Upper lobe of left lung (tissue), 4 donors: ENCODE measurements around the gene DLST.

Source experiments
- CTCF ChIP-seq, 6 experiments: fragments of 450-650 bp in 4 of 6; fragments of 200-600 bp in 2 of 6; sonication (generic) in 2 of 6; IDR thresholded peaks; one replicate each; pipeline ENCODE4 v1.5.1; 2016 to 2019; ENCODE audit warnings: antibody characterized with exemption in 6 of 6
- EP300 ChIP-seq, 4 donors: sonication (generic); formaldehyde crosslinking; IDR thresholded peaks; one replicate each; pipeline ENCODE4 v1.5.1; 2017; ENCODE audit warnings: antibody characterized with exemption in 4 of 4, control low read depth in 2 of 4
- POLR2A ChIP-seq, 4 donors: fragments of 450-650 bp; IDR thresholded peaks; one replicate each; pipeline ENCODE4 v1.5.1; 2016 to 2017; ENCODE audit warnings: antibody characterized with exemption in 4 of 4, mild to moderate bottlenecking in 2 of 4

GRCh38 chr14:74947353-74948227, 65.9 kb downstream of the DLST start:
- no peak for TF ChIP-seq POLR2A (IDR thresholded peaks at IDR 0.05)
- TF ChIP-seq CTCF (IDR thresholded peaks at IDR 0.05) = no peak
- no peak for TF ChIP-seq EP300 (IDR thresholded peaks at IDR 0.05)
